Mesenchymal stem cell (in vitro differentiated cells and primary cell): ENCODE measurements around the gene ASPRV1.
"Not testable (repeated sequence)": the region's sequence is repeated elsewhere in the genome, so short reads cannot be mapped to it uniquely, and the experiment has no call there.

ENCODE experiments used
- DNase-seq: peaks from one replicate; pipeline ENCODE4 v3.0.0-alpha.2; 2013
- H2AFZ ChIP-seq: one replicate; pipeline ENCODE4 v1.6.1; 2013; ENCODE audit warnings: low read depth, mild to moderate bottlenecking, control low read depth, inconsistent platforms, low read length, moderate library complexity
- H2AK5ac ChIP-seq: 2 replicates; pipeline ENCODE4 v1.6.1; 2013; ENCODE audit warnings: low read length, moderate library complexity, mild to moderate bottlenecking, inconsistent platforms; ENCODE audit not compliant: severe bottlenecking
- H2BK120ac ChIP-seq: one replicate; pipeline ENCODE4 v1.6.1; 2013; ENCODE audit warnings: low read depth, mild to moderate bottlenecking, inconsistent platforms, low read length, moderate library complexity
- H2BK12ac ChIP-seq, 2 experiments: one replicate each; pipeline ENCODE4 v1.6.1; 2013; ENCODE audit warnings: inconsistent platforms in 2 of 2, low read length in 2 of 2, mild to moderate bottlenecking in 2 of 2, moderate library complexity in 2 of 2, control low read depth in 1 of 2
- H2BK15ac ChIP-seq: one replicate; pipeline ENCODE4 v1.6.1; 2013; ENCODE audit warnings: mild to moderate bottlenecking, low read depth, inconsistent platforms; ENCODE audit not compliant: poor library complexity, severe bottlenecking
- H2BK5ac ChIP-seq: 2 replicates; pipeline ENCODE4 v1.6.1; 2013; ENCODE audit warnings: low read depth, mild to moderate bottlenecking, low read length, control low read depth, inconsistent platforms; ENCODE audit not compliant: poor library complexity, severe bottlenecking
- H3K14ac ChIP-seq, 2 experiments: one replicate each; pipeline ENCODE4 v1.6.1; 2013; ENCODE audit warnings: inconsistent platforms in 2 of 2, low read length in 2 of 2, control low read depth in 1 of 2, mild to moderate bottlenecking in 1 of 2, moderate library complexity in 1 of 2
- H3K18ac ChIP-seq, 2 experiments: one replicate each; pipeline ENCODE4 v1.6.1; 2013; ENCODE audit warnings: inconsistent platforms in 2 of 2, low read length in 2 of 2, control low read depth in 1 of 2, low read depth in 1 of 2, mild to moderate bottlenecking in 1 of 2
- H3K23ac ChIP-seq, 2 experiments: one replicate each; pipeline ENCODE4 v1.6.1; 2013; ENCODE audit warnings: inconsistent platforms in 2 of 2, low read length in 2 of 2, mild to moderate bottlenecking in 2 of 2, moderate library complexity in 2 of 2, control low read depth in 1 of 2
- H3K27ac ChIP-seq: 2 replicates; pipeline ENCODE4 v1.5.1; 2013; ENCODE audit warnings: mild to moderate bottlenecking, moderate library complexity, low read length, control low read depth, inconsistent platforms; ENCODE audit not compliant: poor library complexity, severe bottlenecking
- H3K27me3 ChIP-seq, 2 experiments: 2 replicates each; pipeline versions ENCODE4 v1.6.1 to v1.7.0; 2013; ENCODE audit warnings: low read length in 2 of 2, mild to moderate bottlenecking in 2 of 2, moderate library complexity in 2 of 2, control low read depth in 1 of 2, inconsistent platforms in 1 of 2; ENCODE audit not compliant: control insufficient read depth in 1 of 2, insufficient read depth in 1 of 2
- H3K36me3 ChIP-seq, 2 experiments: 2 replicates each; pipeline versions ENCODE4 v1.6.1 to v1.7.0; 2013; ENCODE audit warnings: low read length in 2 of 2, control low read depth in 1 of 2, inconsistent platforms in 1 of 2, low read depth in 1 of 2, mild to moderate bottlenecking in 1 of 2; ENCODE audit not compliant: insufficient read depth in 2 of 2, control insufficient read depth in 1 of 2
- H3K4ac ChIP-seq, 2 experiments: one replicate each; pipeline ENCODE4 v1.6.1; 2013; ENCODE audit warnings: inconsistent platforms in 2 of 2, low read length in 2 of 2, mild to moderate bottlenecking in 2 of 2, moderate library complexity in 2 of 2, control low read depth in 1 of 2, low read depth in 1 of 2
- H3K4me1 ChIP-seq: 2 replicates; pipeline ENCODE4 v1.6.1; 2013; ENCODE audit warnings: low read depth, low read length, control low read depth; ENCODE audit not compliant: control insufficient read depth, insufficient read depth
- H3K4me2 ChIP-seq: 2 replicates; pipeline ENCODE4 v1.6.1; 2013; ENCODE audit warnings: low read length, mild to moderate bottlenecking, inconsistent platforms; ENCODE audit not compliant: poor library complexity, severe bottlenecking
- H3K4me3 ChIP-seq, 2 experiments: 2 replicates each; pipeline versions ENCODE4 v1.5.1 to v1.7.0; 2013; ENCODE audit warnings: low read length in 2 of 2, mild to moderate bottlenecking in 2 of 2, control low read depth in 1 of 2, low read depth in 1 of 2; ENCODE audit not compliant: insufficient read depth in 1 of 2
- H3K79me1 ChIP-seq: replicated peaks from 2 replicates; pipeline ENCODE4 v1.6.1; 2013; ENCODE audit warnings: mild to moderate bottlenecking, control low read depth, low read length, inconsistent platforms; ENCODE audit not compliant: poor library complexity, severe bottlenecking
- H3K9ac ChIP-seq: 2 replicates; pipeline ENCODE4 v1.7.0; 2013; ENCODE audit warnings: mild to moderate bottlenecking, low read length, moderate library complexity
- H3K9me3 ChIP-seq: 2 replicates; pipeline ENCODE4 v1.7.0; 2013; ENCODE audit warnings: mild to moderate bottlenecking, low read length; ENCODE audit not compliant: control insufficient read depth
- H4K8ac ChIP-seq: one replicate; pipeline ENCODE4 v1.6.1; 2013; ENCODE audit warnings: inconsistent platforms, mild to moderate bottlenecking, low read length, moderate library complexity
- H4K91ac ChIP-seq: one replicate; pipeline ENCODE4 v1.6.1; 2013; ENCODE audit warnings: mild to moderate bottlenecking, low read length, inconsistent platforms
- WGBS: methylation state at CpG from one replicate; pipeline ENCODE4 v1.1.7; 2013; ENCODE audit warnings: mixed read lengths; 5-methylcytosine and 5-hydroxymethylcytosine counted together

The ASPRV1 gene

DNA sequence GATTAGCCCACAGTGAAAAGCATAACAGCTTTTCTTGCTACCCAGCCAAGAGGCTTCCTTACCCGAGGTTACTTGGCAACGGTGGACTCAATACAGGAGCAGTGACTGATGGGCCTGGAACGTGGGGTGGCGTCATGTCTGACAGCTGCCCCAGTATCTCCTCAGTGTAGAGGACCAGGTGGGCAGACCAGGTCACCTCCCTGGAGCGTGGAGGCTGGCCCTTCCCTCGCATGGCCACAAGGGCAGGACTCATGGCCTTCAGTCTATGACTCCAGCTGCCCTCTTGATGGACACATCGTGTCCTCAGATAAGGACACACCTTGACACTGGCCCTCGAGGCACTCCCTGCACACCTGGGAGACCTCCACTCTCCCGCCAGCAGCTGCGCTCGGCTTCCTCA, 6.4 kb downstream of the ASPRV1 start:
- H3K14ac ChIP-seq: no peak overlapping the region
- H3K4me2 ChIP-seq: no peak overlapping the region
- H3K36me3 ChIP-seq: no peaks in the 10 kb centered on the region
- H4K91ac ChIP-seq: no peak overlapping the region
- no peak overlapping the region for H3K18ac ChIP-seq
- no peak overlapping the region for H2BK5ac ChIP-seq
- no peak overlapping the region for H2AFZ ChIP-seq
- H4K8ac ChIP-seq: no peak overlapping the region
- H3K4me1 ChIP-seq: peaks cover 1% of the 10 kb centered on the region
- H3K27ac ChIP-seq: no peak overlapping the region
- no peak overlapping the region for H3K4ac ChIP-seq
- H3K4me3 ChIP-seq: no peak overlapping the region
- no peak overlapping the region for H3K23ac ChIP-seq
- no peak for DNase-seq
- no peaks in the 10 kb centered on the region for H3K79me1 ChIP-seq
- H3K27me3 ChIP-seq: peaks cover 33 to 45% of the 10 kb centered on the region in 2 experiments
- no peaks in the 10 kb centered on the region for H3K9me3 ChIP-seq
- 91% methylated on average over 11 of the region's 11 CpGs for WGBS
- no peak overlapping the region for H2BK12ac ChIP-seq
- H2AK5ac ChIP-seq: no peak overlapping the region
- H2BK120ac ChIP-seq: no peak overlapping the region
- H3K9ac ChIP-seq: no peak overlapping the region
- H2BK15ac ChIP-seq: no peak overlapping the region

DNA sequence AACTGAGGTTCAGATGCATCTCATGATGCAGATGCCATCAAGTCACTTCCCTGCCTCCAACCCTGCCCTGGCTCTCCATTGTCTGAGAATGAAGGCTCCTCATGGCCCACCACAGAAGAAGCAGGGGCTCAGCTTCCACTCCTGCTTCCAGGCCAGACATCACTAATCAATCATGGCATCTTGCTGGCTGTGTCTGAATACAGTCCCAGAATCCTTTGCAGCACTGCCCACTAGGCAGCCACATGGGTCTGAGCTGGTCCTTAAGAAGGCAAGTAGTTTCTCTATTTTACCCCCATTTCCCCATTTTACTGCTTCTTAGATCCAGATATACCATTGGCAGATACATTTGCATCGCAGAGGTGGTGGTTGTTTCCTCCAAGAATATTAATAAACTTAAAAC, 7.3 kb downstream of the ASPRV1 start:
- Histone ChIP-seq H3K4ac (no peak overlapping the region), H3K4me3 (no peak overlapping the region), H3K36me3 (no peaks in the 10 kb centered on the region), H4K8ac (no peak overlapping the region), H3K9me3 (no peaks in the 10 kb centered on the region), H4K91ac (no peak overlapping the region), H3K27me3 (peaks cover 29 to 36% of the 10 kb centered on the region in 2 experiments), H3K23ac (no peak overlapping the region), H3K79me1 (no peaks in the 10 kb centered on the region), H3K4me2 (no peak overlapping the region), H3K27ac (no peak overlapping the region), H2BK15ac (no peak overlapping the region), H2BK12ac (no peak overlapping the region), H2AFZ (no peak overlapping the region), H2BK120ac (no peak overlapping the region), H3K9ac (no peak overlapping the region), H2AK5ac (no peak overlapping the region), H2BK5ac (no peak overlapping the region), H3K4me1 (peaks cover 1% of the 10 kb centered on the region), H3K18ac (no peak overlapping the region), H3K14ac (no peak overlapping the region)
- WGBS: 100% methylated on average over 1 of the region's 1 CpG
- DNase-seq: no peak

GRCh38 chr2:69952336-69953115, 8.9 kb downstream of the ASPRV1 start:
- Histone ChIP-seq H3K9me3 (no peaks in the 10 kb centered on the region), H3K23ac (no peak overlapping the region), H2BK12ac (no peak overlapping the region), H2BK15ac (no peak overlapping the region), H3K4me1 (peaks cover 1% of the 10 kb centered on the region), H2AFZ (no peak overlapping the region), H3K18ac (no peak overlapping the region), H3K14ac (peak overlapping the region in 1 of 2 experiments; percentile 56), H3K27ac (no peak overlapping the region), H4K91ac (no peak overlapping the region), H3K9ac (no peak overlapping the region), H2BK120ac (no peak overlapping the region), H2BK5ac (no peak overlapping the region), H3K27me3 (peaks cover 14 to 20% of the 10 kb centered on the region in 2 experiments), H3K4me3 (no peak overlapping the region), H3K4ac (no peak overlapping the region), H2AK5ac (no peak overlapping the region), H4K8ac (no peak overlapping the region), H3K4me2 (no peak overlapping the region), H3K79me1 (no peaks in the 10 kb centered on the region), H3K36me3 (no peaks in the 10 kb centered on the region)
- WGBS: 93% methylated on average over 5 of the region's 6 CpGs
- no peak for DNase-seq

GRCh38 chr2:69950671-69951070, 10.8 kb downstream of the ASPRV1 start:
- not testable (repeated sequence) for DNase-seq, H2BK15ac ChIP-seq, H2BK120ac ChIP-seq, H3K27me3 ChIP-seq, H2AK5ac ChIP-seq, H3K9me3 ChIP-seq, H2AFZ ChIP-seq, H3K4me3 ChIP-seq, H3K36me3 ChIP-seq, H4K91ac ChIP-seq, H3K9ac ChIP-seq, H3K4ac ChIP-seq, H2BK12ac ChIP-seq, H3K14ac ChIP-seq, H3K4me1 ChIP-seq, H4K8ac ChIP-seq, H2BK5ac ChIP-seq, H3K79me1 ChIP-seq, H3K18ac ChIP-seq, H3K23ac ChIP-seq, H3K4me2 ChIP-seq, H3K27ac ChIP-seq
- WGBS: 96% methylated on average over 1 of the region's 3 CpGs
